HG02852 (cell line): Measurements from ENCODE around the gene CREBL2.
A peak's percentile ranks its signal among the peaks of the same experiment; 100 is the strongest.
"Not testable (repeated sequence)": the region's sequence is repeated elsewhere in the genome, so short reads cannot be mapped to it uniquely, and the experiment has no call there.

Experiments used
- ATAC-seq: cut with Tn5 transposase; IDR thresholded peaks from one replicate; pipeline ENCODE4 v1.9.1; 2021; ENCODE audit warnings: mild to moderate bottlenecking, moderate library complexity; ENCODE audit not compliant: unreplicated experiment

The CREBL2 gene

GRCh38 chr12:12611512-12612306 is at the start of gene CREBL2:
CREBL2 (plus strand) TSS chr12:12611876; CDS start chr12:12612173, 297 bp downstream.
- ATAC-seq, result peak; percentile 70

GRCh38 chr12:12562016-12562483 is 49.6 kb upstream of the CREBL2 start:
- no peak for ATAC-seq

GRCh38 chr12:12562585-12563261 is 49.0 kb upstream of the CREBL2 start, which contains the start of gene DUSP16:
DUSP16 (minus strand) TSS chr12:12562863; CDS start chr12:12521098, 41,765 bp downstream.
- ATAC-seq, result peak; percentile 73

- no peak for ATAC-seq
These were observed 48.3 kb upstream of the CREBL2 start for GRCh38 chr12:12563290-12563928.

GRCh38 chr12:12564911-12565310 is 46.8 kb upstream of the CREBL2 start:
- no peak for ATAC-seq

GRCh38 chr12:12565971-12566370 is 45.7 kb upstream of the CREBL2 start:
- ATAC-seq, result not testable (repeated sequence)

GRCh38 chr12:12572659-12573058 is 39.0 kb upstream of the CREBL2 start:
- ATAC-seq, result no peak

- no peak for ATAC-seq
These were observed 33.9 kb upstream of the CREBL2 start for GRCh38 chr12:12577786-12578185.

GRCh38 chr12:12580716-12581115 is 31.0 kb upstream of the CREBL2 start:
- ATAC-seq, result not testable (repeated sequence)

- ATAC-seq, result peak; percentile 25
These were observed 29.3 kb upstream of the CREBL2 start for GRCh38 chr12:12582193-12582881.

- peak; percentile 91 for ATAC-seq
These were observed 28.8 kb upstream of the CREBL2 start for GRCh38 chr12:12582895-12583303.

GRCh38 chr12:12583510-12584178 is 28.0 kb upstream of the CREBL2 start:
- no peak for ATAC-seq

GRCh38 chr12:12585115-12585863 is 26.4 kb upstream of the CREBL2 start:
- ATAC-seq, result no peak

GRCh38 chr12:12586879-12587675 is 24.6 kb upstream of the CREBL2 start:
- no peak for ATAC-seq

- ATAC-seq, result no peak
These were observed 23.8 kb upstream of the CREBL2 start for GRCh38 chr12:12587878-12588277.

- ATAC-seq, result not testable (repeated sequence)
These were observed 23.2 kb upstream of the CREBL2 start for GRCh38 chr12:12588436-12588835.

- ATAC-seq, result no peak
These were observed 20.7 kb upstream of the CREBL2 start for GRCh38 chr12:12590961-12591360.

GRCh38 chr12:12592930-12593329 is 18.7 kb upstream of the CREBL2 start:
- no peak for ATAC-seq

- ATAC-seq, result not testable (repeated sequence)
These were observed 15.7 kb upstream of the CREBL2 start for GRCh38 chr12:12595929-12596328.
